ENCODE results near the gene PIGX. TPM values are rescaled to one million over a fixed set of nuclear protein-coding genes. Genes with fewer than 3 reads are reported as not detected.

PIGX gene
- total and polyA plus RNA-seq, 2 of the 4 experiments (the other 2 are of a cell fraction), result 9.4 to 14.5 TPM

DNA sequence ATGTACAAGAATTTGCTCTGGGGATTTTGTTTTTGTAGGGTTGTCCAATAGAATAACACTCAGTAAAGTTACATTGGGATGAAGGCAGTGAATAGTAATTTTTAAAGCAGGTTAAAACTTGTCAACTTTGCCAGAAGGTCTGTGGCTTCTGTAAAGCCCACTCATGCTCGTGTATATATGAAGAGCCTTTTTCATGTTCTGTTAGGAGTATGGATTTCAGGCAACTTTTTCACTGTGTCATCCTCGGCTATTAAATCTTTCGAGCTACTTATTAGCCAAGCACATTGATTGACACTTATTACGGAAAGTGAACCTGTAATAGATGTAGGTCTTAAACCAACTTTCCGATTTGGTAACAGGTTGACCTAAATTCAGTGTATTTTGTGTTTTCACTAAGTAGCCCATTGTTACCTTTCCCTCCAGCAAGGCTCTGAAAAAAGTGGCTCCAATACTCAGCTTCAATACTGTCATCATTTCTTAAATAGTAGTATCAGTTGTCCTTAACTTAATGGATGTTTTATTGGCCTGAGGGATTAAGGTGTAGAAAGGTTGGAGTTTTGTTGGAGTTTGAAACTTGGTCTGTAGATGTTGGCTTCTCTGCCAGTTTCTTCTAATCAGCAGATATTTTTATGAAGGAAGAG lies 29.2 kb downstream of the PIGX start:
- H3K27ac ChIP-seq (ENCODE audit: insufficient read depth, low read length), result peak overlapping the region; percentile 26; the same call in 1 of the 2 replicates
- peaks cover 44% of the 10 kb centered on the region for H4K20me1 ChIP-seq (ENCODE audit: insufficient read depth, low read length)
- peaks cover 1% of the 10 kb centered on the region; the same call in 1 of the 2 replicates for H3K4me1 ChIP-seq (ENCODE audit: control insufficient read depth, insufficient read depth, low read length)
- H2BK5ac ChIP-seq (ENCODE audit: low read depth, low read length, poor library complexity, severe bottlenecking), result peak overlapping the region; percentile 78
- no peak overlapping the region; the same call in 1 of the 2 replicates for H3K4ac ChIP-seq (ENCODE audit: low read depth, low read length)
- no peaks in the 10 kb centered on the region for H3K9me1 ChIP-seq (ENCODE audit: insufficient read depth, low read length)
- no peak for DNase-seq
- H2AK5ac ChIP-seq (ENCODE audit: low read depth, low read length), result no peak overlapping the region
- H3K79me1 ChIP-seq (ENCODE audit: low read depth in 1 of 2, low read length in 2 of 2), result peaks cover 0 to 20% of the 10 kb centered on the region in 2 experiments; a peak in 2 of 4 replicates
- H3K27me3 ChIP-seq (ENCODE audit: control insufficient read depth, insufficient read depth, low read length), result no peaks in the 10 kb centered on the region
- no peak overlapping the region for H2BK20ac ChIP-seq (ENCODE audit: low read depth, low read length)
- H3K18ac ChIP-seq (ENCODE audit: low read depth, low read length), result no peak overlapping the region
- no peak overlapping the region; the same call in 1 of the 2 replicates for H4K5ac ChIP-seq (ENCODE audit: low read depth, low read length)
- WGBS, 2 experiments (ENCODE audit: extremely low coverage in 2 of 2, insufficient read length in 1 of 2), result no CpG with 5 or more reads among the region's 5 CpGs
- H3K23ac ChIP-seq (ENCODE audit: low read depth, low read length), result peak overlapping the region; percentile 97; the same call in 1 of the 2 replicates
- no TSS peak for BruUV-seq (replicated peaks)
- peak overlapping the region; percentile 95 for H3K14ac ChIP-seq (replicated peaks; ENCODE audit: low read depth, low read length)
- ATAC-seq (ENCODE audit: low read depth), result no peak
- no peak overlapping the region for H2AK9ac ChIP-seq (replicated peaks; ENCODE audit: low read depth, low read length, poor library complexity)
- H2AFZ ChIP-seq (replicated peaks; ENCODE audit: low read length, poor library complexity), result no peak overlapping the region
- no peak overlapping the region for H2BK15ac ChIP-seq (ENCODE audit: low read depth, low read length)
- no peak overlapping the region for H2BK120ac ChIP-seq (ENCODE audit: low read depth, low read length)
- POLR2A ChIA-PET (ENCODE audit: unreplicated experiment), result no interaction called here
- H3K9ac ChIP-seq (ENCODE audit: low read depth, low read length), result peak overlapping the region; percentile 97; the same call in 1 of the 2 replicates
- H3K56ac ChIP-seq (ENCODE audit: extremely low read depth, insufficient read depth, low read length), result peak overlapping the region; percentile 87
- in situ Hi-C loops (cut with MboI; ENCODE audit: low sequenced_read_pairs) (no loop called here), dilution Hi-C loops (cut with HindIII; ENCODE audit: low sequenced_read_pairs, unreplicated experiment) (no loop called here), intact Hi-C loops (cut with micrococcal nuclease) (loop anchor here (5.0 kb wide), 3 partner anchors 36 to 201 kb away; partner anchors contain the start of gene NCBP2)
- peak overlapping the region; percentile 93 for H3K4me2 ChIP-seq (ENCODE audit: low read depth, low read length)
- H4K91ac ChIP-seq (ENCODE audit: insufficient read depth, low read depth, low read length), result no peak overlapping the region
- H3K36me3 ChIP-seq (ENCODE audit: control insufficient read depth, insufficient read depth, low read length), result no peaks in the 10 kb centered on the region
- H3K9me3 ChIP-seq (ENCODE audit: control insufficient read depth, insufficient read depth, low read length), result no peaks in the 10 kb centered on the region
- H4K8ac ChIP-seq (ENCODE audit: low read depth in 2 of 2, low read length in 2 of 2), result no peak overlapping the region
- CTCF ChIA-PET, result no interaction called here
- peak overlapping the region; percentile 86 for H3K4me3 ChIP-seq (ENCODE audit: insufficient read depth, low read depth, low read length)
- TF ChIP-seq MAFK (IDR thresholded peaks at IDR 0.05; ENCODE audit: low read depth, low read length) (no peak), ELK1 (IDR thresholded peaks at IDR 0.05; ENCODE audit: borderline replicate concordance, low read depth, low read length) (no peak), RAD21 (IDR thresholded peaks at IDR 0.05; ENCODE audit: low read length) (no peak), BHLHE40 (IDR thresholded peaks at IDR 0.05; ENCODE audit: low read depth, low read length) (no peak), NFE2L2 (IDR thresholded peaks at IDR 0.05; ENCODE audit: low read depth, low read length) (no peak), FOS (IDR thresholded peaks at IDR 0.05; ENCODE audit: low read depth, low read length) (no peak), CEBPB (IDR thresholded peaks at IDR 0.05; ENCODE audit: low read depth, low read length) (no peak), RCOR1 (IDR thresholded peaks at IDR 0.05; ENCODE audit: insufficient replicate concordance, low read length) (no peak), MXI1 (IDR thresholded peaks at IDR 0.05; ENCODE audit: borderline replicate concordance, low read depth, low read length) (no peak), MAZ (IDR thresholded peaks at IDR 0.05; ENCODE audit: borderline replicate concordance, low read depth, low read length) (no peak), RFX5 (IDR thresholded peaks at IDR 0.05; ENCODE audit: low read depth, low read length) (no peak), POLR2A (IDR thresholded peaks at IDR 0.05; ENCODE audit: low read depth, low read length) (no peak), SMC3 (IDR thresholded peaks at IDR 0.05; ENCODE audit: low read depth, low read length) (no peak)
- TF ChIP-seq, protein P1, sequence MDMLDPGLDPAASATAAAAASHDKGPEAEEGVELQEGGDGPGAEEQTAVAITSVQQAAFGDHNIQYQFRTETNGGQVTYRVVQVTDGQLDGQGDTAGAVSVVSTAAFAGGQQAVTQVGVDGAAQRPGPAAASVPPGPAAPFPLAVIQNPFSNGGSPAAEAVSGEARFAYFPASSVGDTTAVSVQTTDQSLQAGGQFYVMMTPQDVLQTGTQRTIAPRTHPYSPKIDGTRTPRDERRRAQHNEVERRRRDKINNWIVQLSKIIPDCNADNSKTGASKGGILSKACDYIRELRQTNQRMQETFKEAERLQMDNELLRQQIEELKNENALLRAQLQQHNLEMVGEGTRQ (IDR thresholded peaks at IDR 0.05; ENCODE audit: low read depth, low read length), result no peak
- TF ChIP-seq, protein P2, sequence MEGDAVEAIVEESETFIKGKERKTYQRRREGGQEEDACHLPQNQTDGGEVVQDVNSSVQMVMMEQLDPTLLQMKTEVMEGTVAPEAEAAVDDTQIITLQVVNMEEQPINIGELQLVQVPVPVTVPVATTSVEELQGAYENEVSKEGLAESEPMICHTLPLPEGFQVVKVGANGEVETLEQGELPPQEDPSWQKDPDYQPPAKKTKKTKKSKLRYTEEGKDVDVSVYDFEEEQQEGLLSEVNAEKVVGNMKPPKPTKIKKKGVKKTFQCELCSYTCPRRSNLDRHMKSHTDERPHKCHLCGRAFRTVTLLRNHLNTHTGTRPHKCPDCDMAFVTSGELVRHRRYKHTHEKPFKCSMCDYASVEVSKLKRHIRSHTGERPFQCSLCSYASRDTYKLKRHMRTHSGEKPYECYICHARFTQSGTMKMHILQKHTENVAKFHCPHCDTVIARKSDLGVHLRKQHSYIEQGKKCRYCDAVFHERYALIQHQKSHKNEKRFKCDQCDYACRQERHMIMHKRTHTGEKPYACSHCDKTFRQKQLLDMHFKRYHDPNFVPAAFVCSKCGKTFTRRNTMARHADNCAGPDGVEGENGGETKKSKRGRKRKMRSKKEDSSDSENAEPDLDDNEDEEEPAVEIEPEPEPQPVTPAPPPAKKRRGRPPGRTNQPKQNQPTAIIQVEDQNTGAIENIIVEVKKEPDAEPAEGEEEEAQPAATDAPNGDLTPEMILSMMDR (conservative IDR thresholded peaks at IDR 0.05; ENCODE audit: low read depth, low read length), result no peak
